Effector CD8-positive, alpha-beta T cell (primary cell): ENCODE data around the gene GGACT.
"Not testable (repeated sequence)": the region's sequence is repeated elsewhere in the genome, so short reads cannot be mapped to it uniquely, and the experiment has no call there.

Source experiments
- DNase-seq: peaks from one replicate; lab custom pipeline; 2025; lab: John Stamatoyannopoulos, UW

GGACT gene

GRCh38 chr13:100529666-100530377 lies 58.8 kb downstream of the GGACT start:
- DNase-seq, result no peak

GRCh38 chr13:100528820-100529219 lies 59.8 kb downstream of the GGACT start:
- DNase-seq, result no peak

- no peak for DNase-seq
These were observed 60.2 kb downstream of the GGACT start for GRCh38 chr13:100528353-100528752.

- no peak for DNase-seq
These were observed 60.9 kb downstream of the GGACT start for GRCh38 chr13:100527644-100528043.

- DNase-seq, result no peak
These were observed 62.1 kb downstream of the GGACT start for GRCh38 chr13:100526318-100527000.

GRCh38 chr13:100525453-100526317 lies 62.9 kb downstream of the GGACT start:
- no peak for DNase-seq

- DNase-seq, result not testable (repeated sequence)
These were observed 63.9 kb downstream of the GGACT start for GRCh38 chr13:100524688-100525087.

- DNase-seq, result no peak
These were observed 64.6 kb downstream of the GGACT start for GRCh38 chr13:100523981-100524386.

GRCh38 chr13:100523411-100523810 lies 65.2 kb downstream of the GGACT start:
- DNase-seq, result no peak

GRCh38 chr13:100522618-100523309 lies 65.8 kb downstream of the GGACT start:
- DNase-seq, result no peak

GRCh38 chr13:100521851-100522617 lies 66.6 kb downstream of the GGACT start:
- DNase-seq, result no peak

- no peak for DNase-seq
These were observed 67.4 kb downstream of the GGACT start for GRCh38 chr13:100520936-100521850.

- no peak for DNase-seq
These were observed 69.0 kb downstream of the GGACT start for GRCh38 chr13:100519626-100520025.

- DNase-seq, result no peak
These were observed 70.1 kb downstream of the GGACT start for GRCh38 chr13:100518394-100519062.

GRCh38 chr13:100517728-100518127 lies 70.9 kb downstream of the GGACT start:
- DNase-seq, result no peak

- DNase-seq, result no peak
These were observed 71.5 kb downstream of the GGACT start for GRCh38 chr13:100517135-100517534.

- DNase-seq, result no peak
These were observed 73.2 kb downstream of the GGACT start for GRCh38 chr13:100515410-100515800.

- DNase-seq, result peak; percentile 38
These were observed 73.7 kb downstream of the GGACT start for GRCh38 chr13:100514788-100515409.
